ENCODE measurements around the gene CDYL. TPM values are rescaled to one million over a fixed set of nuclear protein-coding genes. Genes with fewer than 3 reads are reported as not detected.

CDYL gene
- polyA plus RNA-seq, 1 experiment: 21.9 TPM

- DNase-seq (ENCODE audit: low read depth): no peak
- ChIA-PET POLR2A (no interaction called here), CTCF (interaction anchor here (0.7 kb wide), 1 partner anchor 17 kb away, joined by 3 read pairs; no protein-coding TSS in a partner anchor)
- H3K4me3 ChIP-seq (ENCODE audit: low read depth, low read length): no peak overlapping the region
- no peaks in the 10 kb centered on the region; the same call in none of the 2 replicates for H3K36me3 ChIP-seq (ENCODE audit: control insufficient read depth, insufficient read depth, low read length)
- TF ChIP-seq, protein P1, sequence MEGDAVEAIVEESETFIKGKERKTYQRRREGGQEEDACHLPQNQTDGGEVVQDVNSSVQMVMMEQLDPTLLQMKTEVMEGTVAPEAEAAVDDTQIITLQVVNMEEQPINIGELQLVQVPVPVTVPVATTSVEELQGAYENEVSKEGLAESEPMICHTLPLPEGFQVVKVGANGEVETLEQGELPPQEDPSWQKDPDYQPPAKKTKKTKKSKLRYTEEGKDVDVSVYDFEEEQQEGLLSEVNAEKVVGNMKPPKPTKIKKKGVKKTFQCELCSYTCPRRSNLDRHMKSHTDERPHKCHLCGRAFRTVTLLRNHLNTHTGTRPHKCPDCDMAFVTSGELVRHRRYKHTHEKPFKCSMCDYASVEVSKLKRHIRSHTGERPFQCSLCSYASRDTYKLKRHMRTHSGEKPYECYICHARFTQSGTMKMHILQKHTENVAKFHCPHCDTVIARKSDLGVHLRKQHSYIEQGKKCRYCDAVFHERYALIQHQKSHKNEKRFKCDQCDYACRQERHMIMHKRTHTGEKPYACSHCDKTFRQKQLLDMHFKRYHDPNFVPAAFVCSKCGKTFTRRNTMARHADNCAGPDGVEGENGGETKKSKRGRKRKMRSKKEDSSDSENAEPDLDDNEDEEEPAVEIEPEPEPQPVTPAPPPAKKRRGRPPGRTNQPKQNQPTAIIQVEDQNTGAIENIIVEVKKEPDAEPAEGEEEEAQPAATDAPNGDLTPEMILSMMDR (IDR thresholded peaks at IDR 0.05; ENCODE audit: insufficient read depth, low read depth, low read length): no peak
- peaks cover 1% of the 10 kb centered on the region; the same call in 1 of the 2 replicates for H3K27me3 ChIP-seq (ENCODE audit: control insufficient read depth, insufficient read depth, low read length)
Measured at GRCh38 chr6:4958624-4959023, 182.4 kb downstream of the CDYL start.

- H3K4me3 ChIP-seq (ENCODE audit: low read depth, low read length): no peak overlapping the region
- TF ChIP-seq, protein P1 (IDR thresholded peaks at IDR 0.05; ENCODE audit: insufficient read depth, low read depth, low read length): no peak
- H3K27me3 ChIP-seq (ENCODE audit: control insufficient read depth, insufficient read depth, low read length): peaks cover 5% of the 10 kb centered on the region; the same call in 1 of the 2 replicates
- CTCF ChIA-PET: no interaction called here
- no peak for DNase-seq (ENCODE audit: low read depth)
- H3K36me3 ChIP-seq (ENCODE audit: control insufficient read depth, insufficient read depth, low read length): no peaks in the 10 kb centered on the region
- POLR2A ChIA-PET: no interaction called here
Measured at GRCh38 chr6:4961322-4962168, 185.3 kb downstream of the CDYL start.

- TF ChIP-seq, protein P1 (IDR thresholded peaks at IDR 0.05; ENCODE audit: insufficient read depth, low read depth, low read length): no peak
- Histone ChIP-seq H3K4me3 (ENCODE audit: low read depth, low read length) (no peak overlapping the region), H3K27me3 (ENCODE audit: control insufficient read depth, insufficient read depth, low read length) (peaks cover 5% of the 10 kb centered on the region; the same call in 1 of the 2 replicates), H3K36me3 (ENCODE audit: control insufficient read depth, insufficient read depth, low read length) (no peaks in the 10 kb centered on the region)
- CTCF ChIA-PET: no interaction called here
- POLR2A ChIA-PET: interaction anchor here (0.6 kb wide), 1 partner anchor 592 kb away, joined by 4 read pairs; no protein-coding TSS in a partner anchor
- DNase-seq (ENCODE audit: low read depth): no peak
Measured at GRCh38 chr6:4962905-4963304, 186.7 kb downstream of the CDYL start.

DNA sequence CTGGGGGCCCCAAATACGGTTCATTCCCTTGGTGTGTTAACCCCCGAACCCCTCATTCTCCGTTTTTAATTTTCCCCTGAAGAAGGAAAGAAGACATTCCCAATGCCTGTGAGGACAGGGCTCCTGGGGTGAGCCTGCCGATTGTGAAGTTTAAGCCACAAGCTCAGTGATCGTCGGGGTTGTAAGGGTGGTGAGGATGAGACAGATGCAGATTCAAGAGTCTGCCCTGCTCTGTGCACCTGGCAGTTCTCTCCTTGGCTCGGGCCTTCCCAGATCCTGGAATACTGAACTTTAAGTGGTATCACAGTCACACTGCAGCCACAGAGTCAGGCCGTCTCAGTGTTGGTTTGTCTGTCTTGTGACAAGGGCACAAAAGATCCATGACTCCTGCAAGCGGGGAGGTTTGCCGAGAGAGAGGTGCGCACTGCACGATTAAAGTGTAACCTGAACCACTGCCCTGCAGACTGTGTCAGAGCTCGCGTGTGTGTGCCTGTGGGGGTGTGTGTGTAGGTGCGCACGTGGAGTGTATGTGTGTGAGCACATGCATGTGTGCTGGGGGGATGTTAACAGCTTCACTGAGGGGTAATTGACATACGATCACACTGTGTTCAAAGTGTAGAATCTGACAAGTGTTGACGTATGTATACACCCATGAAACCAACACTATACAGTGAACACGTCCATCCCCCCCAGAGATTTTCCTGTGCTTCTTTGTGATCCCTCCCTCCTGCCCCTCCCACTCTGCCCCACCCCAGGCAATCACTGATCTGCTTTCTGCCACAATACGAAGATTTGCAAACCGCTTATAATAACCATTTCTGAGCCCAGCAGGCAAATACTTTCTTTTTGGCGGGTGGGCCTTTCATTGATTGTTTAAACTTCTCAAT lies 188.7 kb downstream of the CDYL start:
- no peaks in the 10 kb centered on the region for H3K36me3 ChIP-seq (ENCODE audit: control insufficient read depth, insufficient read depth, low read length)
- peaks cover 5% of the 10 kb centered on the region for H3K27me3 ChIP-seq (ENCODE audit: control insufficient read depth, insufficient read depth, low read length)
- POLR2A ChIA-PET: interaction anchor here (0.6 kb wide), 1 partner anchor 10 kb away, joined by 3 read pairs; no protein-coding TSS in a partner anchor
- DNase-seq (ENCODE audit: low read depth): no peak
- TF ChIP-seq, protein P1 (IDR thresholded peaks at IDR 0.05; ENCODE audit: insufficient read depth, low read depth, low read length): no peak
- no peak overlapping the region for H3K4me3 ChIP-seq (ENCODE audit: low read depth, low read length)
- CTCF ChIA-PET: no interaction called here
